Esophagus muscularis mucosa (tissue), 4 donors: ENCODE measurements around the gene SUPT6H.

ENCODE experiments used
- EP300 ChIP-seq: sonication (generic); formaldehyde crosslinking; IDR thresholded peaks from one replicate; pipeline ENCODE4 v1.6.1; 2017; ENCODE audit warnings: antibody characterized with exemption
- POLR2AphosphoS5 ChIP-seq, 2 donors: sonication (generic); formaldehyde crosslinking; IDR thresholded peaks; one replicate each; pipeline ENCODE4 v1.6.1; 2017; ENCODE audit warnings: antibody characterized with exemption in 2 of 2
- TF ChIP-seq, protein P1 (sequence below), 3 experiments: fragments of 200-600 bp in 2 of 3; fragments of 450-650 bp in 1 of 3; sonication (generic) in 2 of 3; IDR thresholded peaks; one replicate each; pipeline ENCODE4 v1.5.1; 2017 to 2019; ENCODE audit warnings: antibody characterized with exemption in 3 of 3, mild to moderate bottlenecking in 2 of 3, moderate library complexity in 1 of 3

DNA sequence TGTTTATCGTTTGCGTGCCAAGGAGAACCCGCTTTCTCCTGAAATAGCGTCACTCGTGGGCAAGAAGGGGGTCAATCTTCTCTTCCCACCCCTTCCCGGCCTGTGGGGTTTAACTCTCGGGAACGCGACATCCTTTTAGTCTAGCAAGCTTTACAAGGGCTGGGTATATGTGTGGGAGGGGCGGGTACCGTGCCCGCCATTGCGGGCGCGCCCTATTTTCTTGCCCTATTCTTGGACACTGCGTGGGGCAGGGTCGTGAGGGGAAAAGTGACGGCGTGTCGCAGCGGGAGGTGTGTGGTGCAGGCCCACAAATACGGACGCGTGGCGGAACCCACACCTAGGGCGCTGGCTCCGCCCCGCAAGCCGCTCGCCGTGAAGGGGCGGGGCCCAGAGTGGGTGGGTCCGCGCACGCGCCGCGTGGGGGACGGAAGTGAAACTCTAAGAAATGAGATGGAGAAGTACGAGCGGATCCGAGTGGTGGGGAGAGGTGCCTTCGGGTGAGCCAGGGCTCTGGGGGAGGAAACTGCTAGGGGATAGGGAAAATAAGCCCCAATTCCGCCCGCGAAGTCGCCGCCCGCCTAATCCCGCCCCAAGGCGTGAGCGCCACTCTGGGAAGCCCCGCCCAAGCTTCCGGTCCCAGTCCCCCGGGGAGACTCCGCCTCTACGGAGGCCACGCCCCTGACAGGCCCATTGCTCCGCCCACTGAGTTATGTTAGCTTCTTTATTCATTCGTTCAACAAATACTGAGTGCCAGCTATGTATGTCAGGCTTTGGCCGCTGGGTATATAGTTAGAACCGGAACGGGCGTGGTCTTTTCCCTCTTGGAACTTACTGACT, 66.6 kb downstream of the SUPT6H start, which contains the start of gene NEK8:
- TF ChIP-seq, protein P1, sequence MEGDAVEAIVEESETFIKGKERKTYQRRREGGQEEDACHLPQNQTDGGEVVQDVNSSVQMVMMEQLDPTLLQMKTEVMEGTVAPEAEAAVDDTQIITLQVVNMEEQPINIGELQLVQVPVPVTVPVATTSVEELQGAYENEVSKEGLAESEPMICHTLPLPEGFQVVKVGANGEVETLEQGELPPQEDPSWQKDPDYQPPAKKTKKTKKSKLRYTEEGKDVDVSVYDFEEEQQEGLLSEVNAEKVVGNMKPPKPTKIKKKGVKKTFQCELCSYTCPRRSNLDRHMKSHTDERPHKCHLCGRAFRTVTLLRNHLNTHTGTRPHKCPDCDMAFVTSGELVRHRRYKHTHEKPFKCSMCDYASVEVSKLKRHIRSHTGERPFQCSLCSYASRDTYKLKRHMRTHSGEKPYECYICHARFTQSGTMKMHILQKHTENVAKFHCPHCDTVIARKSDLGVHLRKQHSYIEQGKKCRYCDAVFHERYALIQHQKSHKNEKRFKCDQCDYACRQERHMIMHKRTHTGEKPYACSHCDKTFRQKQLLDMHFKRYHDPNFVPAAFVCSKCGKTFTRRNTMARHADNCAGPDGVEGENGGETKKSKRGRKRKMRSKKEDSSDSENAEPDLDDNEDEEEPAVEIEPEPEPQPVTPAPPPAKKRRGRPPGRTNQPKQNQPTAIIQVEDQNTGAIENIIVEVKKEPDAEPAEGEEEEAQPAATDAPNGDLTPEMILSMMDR (IDR thresholded peaks at IDR 0.05) = peak in 1 of 3 experiments; percentile 6
- TF ChIP-seq EP300 = no peak
- peak; percentile 64 to 91 for TF ChIP-seq POLR2AphosphoS5 (IDR thresholded peaks at IDR 0.05)
